GM19455 (cell line): ENCODE results near the gene PLA2G4A.

Experiments
- ATAC-seq: cut with Tn5 transposase; IDR thresholded peaks from one replicate; pipeline ENCODE4 v1.9.1; 2021; ENCODE audit not compliant: unreplicated experiment

PLA2G4A gene

GRCh38 chr1:187009320-187009719, 180.6 kb downstream of the PLA2G4A start:
- ATAC-seq: no peak

GRCh38 chr1:187010571-187011309, 182.0 kb downstream of the PLA2G4A start:
- ATAC-seq: no peak

- ATAC-seq: no peak
These were observed 184.9 kb downstream of the PLA2G4A start for GRCh38 chr1:187013582-187014200.

- no peak for ATAC-seq
These were observed 189.5 kb downstream of the PLA2G4A start for GRCh38 chr1:187018291-187018690.

DNA sequence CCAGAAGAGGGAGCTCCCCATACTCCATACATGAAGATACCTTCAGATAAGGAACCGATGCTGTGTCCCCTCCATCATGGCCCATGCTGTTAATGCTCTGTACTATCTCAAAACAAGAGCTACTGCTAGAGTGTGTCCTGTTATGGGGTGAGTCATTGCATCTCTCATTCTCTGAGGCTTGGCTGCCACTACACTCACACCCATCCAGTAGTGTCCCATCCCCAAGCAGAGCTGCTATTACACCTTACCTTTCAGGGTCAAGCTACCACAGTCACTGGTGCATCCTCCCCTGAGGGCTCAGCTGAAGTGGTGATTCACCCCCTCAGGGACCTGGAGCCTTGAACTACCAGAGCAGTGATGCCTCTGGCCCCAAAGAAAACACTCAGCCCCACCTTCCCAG, 198.5 kb downstream of the PLA2G4A start:
- ATAC-seq: no peak

GRCh38 chr1:187032316-187032981, 203.7 kb downstream of the PLA2G4A start:
- no peak for ATAC-seq

DNA sequence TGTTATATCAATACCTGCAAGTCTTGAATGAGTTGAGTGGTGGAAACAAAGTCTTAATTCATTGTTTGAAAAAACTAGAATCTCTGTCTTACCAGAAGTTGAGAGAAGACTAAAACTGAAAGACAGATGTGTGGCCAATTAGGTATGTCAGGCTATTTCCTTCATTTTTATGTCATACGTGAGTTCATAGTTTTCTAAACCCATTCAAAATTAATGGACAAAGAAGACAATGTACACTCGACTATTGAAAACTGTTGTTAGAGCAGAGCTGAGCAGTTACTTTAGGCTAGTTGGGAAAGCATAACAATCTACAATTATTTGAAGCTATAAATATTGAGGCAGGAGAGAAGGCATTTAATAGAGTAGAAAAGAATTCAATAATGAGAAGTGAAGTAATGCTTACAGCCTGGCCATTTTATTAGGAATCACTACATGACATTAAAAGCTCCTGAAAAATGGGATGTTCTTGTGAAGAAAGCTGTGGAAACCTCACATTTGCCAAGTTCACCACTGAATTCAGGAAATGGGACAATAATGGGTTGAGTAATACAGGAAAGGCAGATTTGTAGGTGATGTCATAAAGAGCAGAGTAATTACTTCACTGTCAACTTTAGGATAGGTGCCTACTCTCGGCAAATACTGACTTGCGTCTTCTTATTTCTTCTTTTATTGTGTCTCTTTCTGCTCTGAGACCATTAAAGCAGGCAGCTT, 204.4 kb downstream of the PLA2G4A start:
- ATAC-seq: no peak

DNA sequence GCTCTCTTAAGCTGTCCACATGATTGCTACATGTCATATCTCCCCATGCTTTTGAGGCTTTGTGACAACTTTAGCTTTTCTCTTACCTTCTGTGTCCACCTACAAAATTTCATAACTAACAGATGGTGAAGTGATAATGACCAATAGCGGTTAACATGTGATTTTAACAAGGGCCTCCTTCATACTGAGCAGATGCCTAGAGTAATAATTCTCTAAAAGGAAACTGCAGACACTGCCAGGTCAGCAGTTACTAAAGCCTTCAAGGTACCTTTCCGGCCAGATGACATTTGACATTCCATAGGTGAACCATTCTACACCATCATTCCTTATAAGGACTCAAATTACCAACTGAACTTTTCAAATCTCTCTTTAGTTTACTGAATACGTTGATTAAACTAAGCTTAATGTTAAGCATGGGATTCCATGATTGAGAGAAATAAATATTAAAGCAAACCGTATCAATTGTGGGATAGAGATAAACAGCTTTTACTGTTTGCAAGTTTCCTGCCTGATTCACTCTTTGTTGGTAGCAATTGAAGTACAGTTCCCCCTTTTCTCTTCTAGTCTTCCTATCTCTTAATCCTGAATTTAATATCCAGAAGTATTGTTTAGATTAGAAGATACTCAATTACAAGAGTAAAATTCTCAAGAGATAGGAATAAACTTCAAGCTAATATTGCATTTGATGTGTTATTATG, 205.1 kb downstream of the PLA2G4A start:
- no peak for ATAC-seq

GRCh38 chr1:187034501-187034900, 205.8 kb downstream of the PLA2G4A start:
- no peak for ATAC-seq

GRCh38 chr1:187037973-187038553, 209.3 kb downstream of the PLA2G4A start:
- no peak for ATAC-seq
